Measurements from ENCODE around the gene MLXIP. TPM values are rescaled to one million over a fixed set of nuclear protein-coding genes. Genes with fewer than 3 reads are reported as not detected.

Gene MLXIP
- total and polyA plus RNA-seq, 9 of the 15 experiments (the other 6 are each of a cell fraction or from before 2014, with no cell fraction given): 2.2 to 66.3 (median 18.1) TPM

GRCh38 chr12:122097927-122098756 lies 19.6 kb downstream of the MLXIP start (continued):
- TF ChIP-seq GTF2F1 (IDR thresholded peaks at IDR 0.05; ENCODE audit: low read depth, low read length) (no peak), ZNF717 (CRISPR knock-in tag; IDR thresholded peaks at IDR 0.05) (no peak), ZNF407 (IDR thresholded peaks at IDR 0.05; ENCODE audit: low read depth) (no peak), ZBTB8A (IDR thresholded peaks at IDR 0.05; ENCODE audit: partially characterized antibody) (no peak), CREB3 (tag; conservative IDR thresholded peaks at IDR 0.05; ENCODE audit: low read depth) (0 out of 2 replicates have a peak, but pooled peaks have one; percentile 10), PTBP1 (IDR thresholded peaks at IDR 0.05; ENCODE audit: low read depth, low read length) (no peak), FOXP1 (CRISPR knock-in tag; IDR thresholded peaks at IDR 0.05) (peak; percentile 63; the same call in 1 of the 2 replicates), ZNF79 (CRISPR knock-in tag; IDR thresholded peaks at IDR 0.05; ENCODE audit: low read depth) (no peak), ELF1 (tag; IDR thresholded peaks at IDR 0.05) (peak; percentile 40; the same call in 1 of the 2 replicates), SMARCC2 (IDR thresholded peaks at IDR 0.05; ENCODE audit: low read depth) (peak; percentile 95), ZNF253 (CRISPR knock-in tag; conservative IDR thresholded peaks at IDR 0.05) (no peak), YBX1 (IDR thresholded peaks at IDR 0.05) (no peak), ZNF217 (CRISPR knock-in tag; IDR thresholded peaks at IDR 0.05) (no peak), NBN (IDR thresholded peaks at IDR 0.05; ENCODE audit: low read depth) (peak; percentile 87), IRF2 (CRISPR knock-in tag; IDR thresholded peaks at IDR 0.05) (no peak)

Measured in K562 (cell line).